GM19372 (cell line): ENCODE results near the gene MRPL36.

ENCODE experiments used
- ATAC-seq: cut with Tn5 transposase; IDR thresholded peaks from one replicate; pipeline ENCODE4 v1.9.1; 2021; ENCODE audit warnings: mild to moderate bottlenecking, low read depth, moderate library complexity; ENCODE audit not compliant: unreplicated experiment

Gene MRPL36

DNA sequence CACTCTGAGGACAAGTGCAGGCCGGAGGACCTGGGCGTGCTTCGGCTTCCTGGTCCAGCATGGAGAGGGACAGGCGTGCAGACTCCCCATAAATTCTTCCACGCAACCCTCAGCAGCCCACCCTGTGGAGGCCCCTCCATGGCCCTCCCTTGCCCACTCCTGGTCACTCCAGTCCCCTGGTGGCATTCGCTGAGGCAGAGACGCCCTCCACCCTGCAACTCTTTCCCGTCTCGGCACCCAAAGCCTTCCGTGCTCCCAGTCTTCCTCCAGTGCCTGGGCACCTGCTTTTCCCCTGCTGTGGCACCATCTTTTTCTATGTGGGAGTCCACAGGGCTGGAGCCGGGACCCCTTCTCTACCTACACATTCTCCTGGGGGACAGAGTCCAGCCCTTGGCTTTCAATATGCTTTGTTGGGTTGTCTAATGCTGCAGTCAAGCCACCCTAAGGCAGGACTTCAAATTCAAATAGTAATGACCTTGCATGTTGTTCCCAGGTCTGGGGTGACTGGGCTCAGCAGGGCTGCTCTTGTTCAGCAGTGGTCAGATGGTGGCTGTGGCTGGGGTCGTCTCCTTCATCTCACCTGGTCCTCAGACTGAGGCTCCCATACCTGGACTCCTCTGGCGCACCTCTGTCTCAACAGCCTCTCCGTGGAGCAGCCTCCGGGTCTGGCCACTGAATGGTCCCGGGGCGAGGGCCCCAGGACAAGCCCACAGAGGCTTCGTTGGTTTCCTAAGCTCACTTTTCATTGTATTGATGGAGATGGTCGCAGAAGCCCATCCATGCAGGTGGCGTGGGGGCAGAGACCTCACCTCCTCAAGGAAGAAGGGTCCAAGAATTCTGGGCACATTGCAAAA is 15.2 kb downstream of the MRPL36 start:
- ATAC-seq: no peak

DNA sequence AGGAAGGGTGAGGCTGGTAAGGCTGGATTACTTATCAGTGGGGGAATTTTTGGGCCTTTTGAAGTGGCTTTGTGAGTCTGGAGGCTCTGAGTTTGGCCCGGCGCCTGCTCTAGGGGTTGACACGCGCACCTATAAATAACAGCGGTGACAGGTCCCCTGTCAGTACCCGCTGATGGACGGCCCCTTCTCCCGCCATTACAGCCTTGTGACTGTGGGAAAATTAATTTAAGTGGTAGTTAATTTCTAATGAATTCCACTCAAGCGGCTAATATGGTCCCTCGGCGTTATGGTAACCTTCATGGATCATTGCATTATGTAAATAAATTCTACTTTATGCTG is 16.5 kb downstream of the MRPL36 start:
- ATAC-seq: peak; percentile 81

DNA sequence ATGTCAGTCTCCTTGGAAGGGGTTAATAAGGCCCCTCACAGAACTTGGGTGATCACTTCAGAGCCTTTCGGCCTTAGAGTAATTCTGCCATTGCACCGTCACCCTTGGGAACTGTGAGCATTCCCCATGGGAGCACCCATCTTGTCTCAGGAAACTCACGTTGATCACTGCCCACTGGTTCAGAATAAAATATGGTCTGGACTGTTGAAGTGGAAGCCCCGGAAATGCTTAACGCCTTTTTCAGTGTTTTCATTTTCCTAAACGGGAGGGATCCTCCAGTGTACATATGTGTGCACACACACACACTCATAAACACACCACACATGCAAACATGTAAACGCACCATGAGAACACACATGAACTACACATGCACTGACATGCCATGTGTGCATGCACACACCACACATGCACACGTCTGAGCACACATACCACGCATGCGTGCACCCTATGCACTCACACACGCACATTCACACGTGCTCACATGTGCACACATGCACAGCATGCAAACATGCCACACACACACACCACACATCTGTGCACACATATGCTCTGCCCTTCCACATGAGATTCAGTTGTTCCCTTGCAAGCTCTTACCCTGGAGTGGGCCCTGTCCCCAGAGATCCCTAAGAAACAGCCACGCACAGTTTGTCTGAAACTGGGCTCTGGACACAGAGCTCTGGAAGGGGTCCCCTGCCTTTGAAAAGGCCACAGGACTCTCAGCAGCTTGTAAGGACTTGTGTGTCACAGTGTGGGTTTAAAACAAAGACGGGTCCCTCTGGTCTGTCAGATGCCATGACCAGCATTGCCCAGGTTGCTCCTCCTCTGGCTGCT is 17.0 kb downstream of the MRPL36 start:
- ATAC-seq: no peak

DNA sequence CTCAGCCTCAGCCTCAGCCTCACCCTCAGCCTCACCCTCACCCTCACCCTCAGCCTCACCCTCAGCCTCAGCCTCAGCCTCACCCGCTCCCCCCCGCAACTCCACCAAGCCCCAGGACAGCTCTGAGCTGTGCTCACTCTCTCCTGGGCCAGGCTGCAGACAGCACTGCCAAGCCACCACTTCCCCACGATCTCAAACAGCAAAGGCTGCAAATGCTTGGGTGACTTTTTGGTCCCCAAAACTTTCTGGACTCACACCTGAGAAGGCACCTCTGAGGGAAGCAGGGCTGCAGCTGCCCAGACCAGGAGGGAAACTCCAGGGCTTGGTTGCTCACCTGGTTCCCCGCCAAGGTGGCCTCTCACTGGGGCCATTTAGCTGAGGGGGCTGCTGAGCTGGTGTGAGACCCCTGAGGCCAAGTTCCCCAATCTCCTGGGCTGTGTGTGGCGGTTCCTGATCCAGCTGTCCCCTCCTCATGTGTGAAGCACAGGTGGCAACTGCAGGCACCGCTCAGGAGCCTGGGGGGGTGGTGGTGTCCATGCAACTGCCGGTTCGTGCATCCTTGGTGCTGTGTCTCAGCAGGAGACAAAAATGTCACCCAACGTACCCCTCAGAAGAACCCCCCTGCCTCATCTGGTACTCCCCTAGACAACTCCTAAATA is 17.8 kb downstream of the MRPL36 start:
- no peak for ATAC-seq

DNA sequence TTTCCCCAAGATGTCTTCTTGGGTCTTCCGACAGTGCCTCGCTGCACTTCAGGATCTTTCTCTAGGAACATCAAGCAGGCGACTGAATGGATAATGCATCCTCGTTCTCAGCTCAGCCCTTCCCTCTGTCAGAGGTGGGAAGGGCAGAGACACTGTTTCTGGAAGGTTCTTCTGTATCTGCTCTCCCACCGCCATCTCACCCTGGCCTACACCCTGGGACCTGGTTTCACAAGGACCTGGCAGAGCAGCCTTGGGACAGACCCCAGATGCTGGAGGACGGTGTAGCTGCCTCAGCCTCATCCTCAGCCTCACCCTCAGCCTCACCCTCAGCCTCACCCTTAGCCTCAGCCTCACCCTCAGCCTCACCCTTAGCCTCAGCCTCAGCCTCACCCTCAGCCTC is 18.5 kb downstream of the MRPL36 start:
- ATAC-seq: no peak

DNA sequence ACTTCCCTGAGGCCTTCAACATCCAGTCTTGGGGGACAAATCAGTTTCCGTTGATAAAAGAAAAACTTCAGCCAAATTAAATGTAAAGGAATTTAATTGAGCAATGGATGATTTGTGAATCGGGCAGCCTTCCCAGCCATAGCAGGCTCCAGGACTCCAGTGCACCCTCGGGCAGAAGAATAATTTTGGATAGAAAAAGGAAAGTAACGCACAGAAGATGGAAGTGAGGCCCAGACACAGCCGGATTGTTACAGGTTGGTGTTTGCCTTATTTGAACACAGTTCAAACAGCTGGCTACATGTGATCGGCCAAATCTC is 19.1 kb downstream of the MRPL36 start:
- ATAC-seq: no peak

DNA sequence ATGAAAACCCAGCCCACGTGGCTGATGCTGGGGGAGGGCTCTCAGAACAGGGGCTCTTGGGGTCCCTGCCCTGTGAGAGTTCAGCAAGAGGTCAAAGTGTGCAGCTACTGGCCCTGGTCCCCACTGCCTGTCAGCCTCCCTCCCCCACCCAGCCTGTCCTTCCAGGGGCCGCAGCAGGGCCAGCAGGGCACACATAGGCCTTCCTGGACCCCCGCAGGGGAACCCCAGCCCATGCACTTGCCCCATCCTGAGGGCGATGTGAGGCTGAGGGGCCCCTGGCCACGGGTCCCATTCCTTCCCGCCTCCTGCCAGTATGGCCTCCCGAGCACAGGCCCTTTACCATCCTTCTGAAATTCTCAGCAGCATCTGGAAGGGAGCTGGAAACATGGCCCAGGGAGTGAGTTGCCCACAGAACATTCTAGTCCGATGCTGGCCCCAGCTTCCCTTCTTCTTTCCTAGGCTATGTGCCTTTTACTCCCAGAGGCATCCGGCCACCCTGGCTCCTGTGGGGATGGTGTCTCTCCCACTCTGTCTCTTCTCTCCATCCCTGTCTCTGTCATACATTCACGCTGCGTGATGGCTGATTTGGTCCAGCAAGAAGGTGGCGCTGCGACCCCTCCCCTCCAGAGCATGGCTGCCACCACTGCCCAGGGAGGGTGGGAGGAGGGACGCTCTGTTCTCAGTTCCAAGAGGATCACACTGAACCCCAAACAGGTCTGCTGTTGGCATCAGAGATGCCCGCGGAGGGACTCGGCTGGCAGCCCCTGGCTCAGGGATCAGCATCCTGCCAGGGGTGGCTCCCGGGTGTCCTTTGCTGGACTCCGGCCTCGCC is 19.6 kb downstream of the MRPL36 start:
- ATAC-seq: no peak

DNA sequence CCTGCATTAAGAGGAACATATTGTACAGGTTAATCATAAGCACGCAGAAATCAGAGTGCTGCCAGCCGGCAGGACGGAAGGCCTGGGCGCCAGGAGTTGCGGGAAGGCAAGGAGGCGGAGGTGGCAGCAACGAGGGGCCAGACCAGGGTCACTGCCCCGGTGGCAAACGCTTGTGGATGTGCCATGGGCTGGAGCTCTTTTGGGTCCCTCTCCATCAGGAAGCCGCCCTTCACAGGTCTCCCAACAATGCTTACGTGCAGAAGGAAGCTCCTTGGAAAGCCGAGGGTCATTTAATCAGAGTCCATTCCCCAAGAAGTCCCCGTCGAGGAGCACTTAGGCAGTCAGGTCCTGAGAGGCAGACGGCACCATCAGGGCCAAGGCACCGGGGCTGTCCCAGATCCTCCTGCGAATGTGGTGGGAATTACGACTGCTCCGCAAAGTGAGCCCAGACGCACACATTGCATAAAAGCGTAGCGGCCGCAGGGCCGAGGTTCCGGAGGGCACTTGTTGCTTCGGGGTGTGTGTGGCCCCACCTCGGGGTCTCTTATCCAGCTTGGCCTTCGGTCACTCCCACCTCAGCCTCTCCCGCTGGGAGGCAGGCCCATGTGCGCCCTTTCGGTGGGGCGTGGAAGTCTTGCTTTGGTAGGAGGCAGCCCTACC is 20.5 kb downstream of the MRPL36 start:
- ATAC-seq: no peak

DNA sequence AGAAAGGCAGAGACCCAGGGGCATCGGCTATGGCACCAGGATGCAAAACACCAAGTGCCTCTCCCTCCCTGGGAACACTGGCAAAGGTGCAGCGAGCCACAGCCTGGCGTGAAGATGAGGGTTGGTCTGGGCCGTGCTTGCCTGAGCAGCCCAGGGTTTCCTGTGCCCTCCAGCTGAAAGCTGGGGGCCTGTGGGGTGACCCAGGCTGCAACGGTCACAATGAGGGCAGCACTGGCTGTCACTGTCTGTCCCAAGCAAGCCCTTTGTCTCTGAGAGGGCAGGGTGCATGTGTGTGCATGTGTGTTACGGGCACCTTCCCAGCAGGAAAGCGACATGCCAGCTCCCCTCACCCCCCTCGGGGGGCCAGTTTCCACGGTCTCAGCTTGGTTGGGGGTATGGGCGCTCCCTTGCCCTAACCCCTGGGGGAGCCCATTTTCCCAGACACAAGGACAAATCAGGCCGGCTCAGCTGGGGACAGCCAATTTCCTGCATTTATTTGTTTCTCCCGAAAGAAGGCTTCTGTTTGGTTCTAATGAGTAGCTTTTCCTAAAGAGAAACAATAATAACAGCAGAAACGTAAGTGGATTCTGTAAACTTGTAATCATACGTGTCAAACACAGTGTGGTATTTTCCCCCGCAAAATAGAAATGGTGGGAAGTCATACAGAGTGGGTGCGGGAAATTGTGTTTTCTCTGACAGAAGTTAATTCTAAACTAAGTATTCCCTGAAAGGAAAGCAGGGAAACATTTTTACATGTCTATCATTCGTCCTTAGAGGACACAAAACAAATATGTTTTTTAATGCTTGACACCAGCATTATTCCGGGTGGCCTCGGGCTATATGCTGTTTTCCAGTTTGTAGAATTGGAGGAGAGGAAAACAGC is 21.3 kb downstream of the MRPL36 start:
- ATAC-seq: no peak

DNA sequence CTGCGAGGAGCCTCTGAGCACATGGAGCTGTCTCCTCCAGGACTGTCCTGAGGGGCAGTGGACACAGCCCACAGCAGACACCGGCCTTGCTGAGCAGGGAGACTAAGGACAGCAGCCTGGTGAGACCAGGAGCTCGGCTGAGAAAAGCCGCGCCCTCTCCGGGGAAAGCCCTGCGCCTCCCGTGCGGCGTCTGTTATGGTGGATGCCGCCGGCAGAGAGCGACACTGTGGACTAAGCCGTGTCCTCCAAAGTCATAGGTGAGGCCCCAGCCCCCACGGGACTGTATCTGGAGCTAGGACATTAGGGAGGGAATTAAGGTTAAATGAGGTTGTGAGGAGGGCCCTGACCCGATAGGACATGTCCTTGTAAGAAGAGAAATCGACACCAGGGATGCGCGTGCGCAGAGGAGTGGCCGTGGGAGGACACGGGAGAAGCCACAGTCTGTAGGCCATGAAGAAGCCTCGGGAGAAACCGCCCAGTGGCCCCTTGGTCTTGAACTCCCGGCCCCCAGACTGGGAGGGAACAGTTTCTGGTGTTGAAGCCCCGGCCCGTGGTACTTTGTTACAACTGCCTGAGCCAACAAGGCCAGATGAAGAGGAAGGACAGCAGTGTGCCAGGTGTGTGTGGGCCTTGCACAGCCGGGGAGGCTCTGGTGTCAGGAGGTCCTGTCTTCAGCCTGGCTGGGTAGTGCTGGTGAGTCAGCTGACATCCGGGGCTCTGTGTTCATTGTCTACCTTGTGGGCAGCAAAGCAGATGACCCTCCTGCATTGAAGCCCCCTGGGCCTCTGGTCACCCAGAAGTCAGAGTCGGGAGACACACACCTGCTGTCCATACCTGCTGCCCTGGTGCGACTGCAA is 22.1 kb downstream of the MRPL36 start:
- no peak for ATAC-seq

DNA sequence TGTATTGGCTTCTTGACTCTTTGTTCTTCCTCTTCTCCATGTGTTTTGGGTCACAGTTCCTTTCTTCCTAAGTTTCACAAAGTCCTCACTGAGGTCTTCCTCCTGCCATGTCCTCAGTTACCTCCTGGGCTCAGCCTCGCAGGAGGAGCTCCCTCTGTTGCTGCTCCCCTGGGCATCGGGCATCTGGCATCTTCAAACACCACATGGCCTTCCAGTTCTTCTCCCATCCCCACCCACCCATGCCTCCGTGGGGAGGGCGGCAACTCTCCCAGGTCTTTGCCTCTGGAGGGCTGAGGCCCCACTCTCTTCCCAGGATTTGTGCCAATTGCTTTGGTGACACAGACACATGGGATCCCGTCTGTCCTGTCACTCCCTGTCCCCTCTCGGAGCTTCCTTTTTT is 22.8 kb downstream of the MRPL36 start:
- ATAC-seq: no peak

DNA sequence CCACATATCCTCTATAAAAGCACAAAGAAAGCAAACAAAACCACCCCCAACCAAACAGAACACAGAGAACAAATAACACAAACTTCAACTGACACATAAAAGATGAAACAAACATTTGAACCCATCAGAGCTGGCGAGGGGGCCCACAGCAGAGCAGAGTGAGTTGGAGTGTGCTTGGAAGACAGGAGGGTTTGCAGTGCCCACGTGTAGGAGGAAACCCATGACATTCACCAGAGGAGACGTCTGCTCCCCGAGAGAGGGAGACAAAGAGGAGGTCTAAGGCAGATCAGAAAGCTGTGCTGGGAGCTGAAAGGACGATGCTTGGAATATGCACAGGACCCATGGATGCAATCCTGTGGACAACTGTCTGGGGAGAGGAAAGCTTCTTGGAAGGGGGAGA is 27.0 kb downstream of the MRPL36 start:
- ATAC-seq: no peak

DNA sequence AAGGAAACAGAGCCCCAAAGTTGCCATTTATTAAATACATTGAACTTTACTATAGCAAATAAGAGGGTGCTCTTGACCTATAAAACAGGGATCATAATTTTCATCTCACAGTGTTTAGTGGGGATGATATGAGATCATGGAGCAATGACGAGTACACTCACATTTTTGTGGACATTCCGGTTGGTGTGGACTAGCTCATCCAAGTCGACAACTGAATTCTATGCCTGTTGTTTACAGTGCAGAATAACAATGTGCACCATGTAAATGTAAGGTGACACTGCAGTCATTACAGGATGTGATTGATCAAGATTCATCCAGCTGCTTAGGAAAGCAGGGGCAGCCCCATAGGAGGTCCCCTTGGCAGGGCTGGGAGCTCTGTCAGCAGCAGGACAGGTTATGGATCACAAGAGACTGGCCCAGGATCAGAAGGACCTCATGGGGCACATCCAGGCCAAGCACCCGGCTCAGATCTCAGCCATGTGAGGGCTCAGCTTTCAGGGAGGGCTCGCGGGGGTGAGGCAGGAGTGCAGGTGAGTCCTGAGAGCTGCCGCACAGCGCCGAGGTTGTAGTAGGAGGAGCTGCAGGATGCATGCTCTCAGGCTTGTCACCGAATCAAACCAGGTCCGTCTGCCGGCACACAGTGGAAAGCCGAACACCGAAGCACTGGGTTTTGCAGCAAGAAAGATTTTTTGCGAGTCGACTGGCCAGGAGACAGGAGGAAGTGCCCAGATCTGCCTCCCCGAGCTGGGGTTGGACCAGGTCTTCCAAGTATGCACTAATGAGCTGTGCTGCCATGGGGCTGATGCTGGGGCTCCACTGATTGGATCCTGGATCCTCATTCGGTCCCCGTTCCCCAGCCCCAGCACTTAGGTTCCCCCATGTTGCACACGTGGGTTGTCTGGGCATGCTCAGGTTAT is 28.2 kb downstream of the MRPL36 start:
- no peak for ATAC-seq

DNA sequence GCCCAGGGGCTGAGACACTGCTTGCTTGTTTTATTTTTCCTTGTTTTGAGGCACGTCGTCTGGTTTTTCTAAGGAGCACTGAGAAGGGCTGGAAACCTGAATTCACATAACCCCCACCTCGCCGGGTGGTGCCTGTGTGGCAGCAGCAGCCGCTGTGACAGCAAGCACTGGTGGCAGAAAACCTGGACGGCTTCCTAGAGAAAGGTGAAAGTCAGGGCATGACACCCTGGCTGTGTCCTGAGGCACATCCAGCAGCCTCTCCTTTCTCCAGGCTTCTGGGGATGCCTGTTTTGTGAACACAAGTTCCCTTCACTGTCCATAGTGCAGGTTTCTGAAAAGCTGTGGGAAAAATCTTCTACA is 29.2 kb downstream of the MRPL36 start:
- ATAC-seq: no peak

DNA sequence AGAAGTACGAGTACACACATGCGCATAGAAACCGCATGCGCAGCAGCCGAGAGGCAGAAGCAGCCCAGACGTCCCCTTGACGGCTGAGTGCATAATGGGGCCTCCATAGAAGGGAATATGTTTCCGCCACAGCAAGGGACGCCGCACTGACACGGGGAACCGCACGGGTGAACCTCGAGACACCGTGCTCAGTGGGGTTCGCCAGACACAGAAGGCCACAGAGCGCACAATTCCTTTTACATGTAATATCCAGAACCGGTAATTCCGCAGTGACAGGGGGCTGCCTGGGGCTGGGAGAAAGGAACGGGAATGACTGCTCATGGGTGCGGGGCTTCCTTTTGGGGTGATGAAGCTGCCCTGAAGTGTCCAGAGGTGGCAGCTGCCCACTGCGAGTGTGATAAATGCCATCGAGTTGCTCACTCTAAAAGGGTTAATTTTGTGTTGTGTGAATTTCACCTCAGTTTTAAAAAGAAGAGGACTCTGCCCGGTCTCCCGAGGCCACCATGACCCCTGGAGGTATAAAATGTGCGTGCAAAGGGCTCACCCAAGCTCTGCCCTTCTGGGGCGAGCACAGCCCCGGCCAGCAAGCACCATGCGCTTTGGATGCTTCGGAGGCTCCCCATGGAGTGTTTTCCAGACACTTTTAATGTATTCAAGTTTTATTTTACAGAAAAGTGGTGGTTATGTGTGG is 29.7 kb downstream of the MRPL36 start:
- no peak for ATAC-seq

DNA sequence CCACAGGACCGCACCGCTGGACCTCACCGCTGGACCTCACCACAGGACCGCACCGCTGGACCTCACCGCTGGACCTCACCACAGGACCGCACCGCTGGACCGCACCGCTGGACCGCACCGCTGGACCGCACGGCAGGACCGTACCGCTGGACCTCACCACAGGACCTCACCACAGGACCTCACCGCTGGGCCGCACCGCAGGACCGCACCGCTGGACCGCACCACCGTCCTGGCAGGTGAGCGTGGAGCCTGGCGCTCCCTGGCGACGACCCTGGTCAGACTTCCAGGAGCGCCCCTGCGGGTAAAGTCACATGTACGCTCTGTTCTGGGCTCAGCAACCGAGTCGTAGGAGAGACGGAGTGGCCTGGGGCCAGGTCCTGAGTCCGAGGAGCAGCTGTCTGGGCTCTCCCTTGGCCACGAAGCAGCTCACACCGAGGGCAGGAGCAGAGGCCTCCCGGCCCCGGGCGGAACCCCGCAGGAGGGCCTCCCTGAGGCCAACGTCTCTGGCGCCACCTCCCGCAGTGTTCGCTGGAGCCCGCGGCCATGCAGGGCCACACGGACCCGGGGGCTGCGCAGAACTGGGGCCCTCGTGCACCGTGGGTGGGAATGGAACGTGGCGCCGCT is 30.5 kb downstream of the MRPL36 start:
- ATAC-seq: no peak
